Esophagus squamous epithelium (tissue), 4 donors: ENCODE measurements around the gene SNCB.

Source experiments
- CTCF ChIP-seq, 6 experiments: fragments of 450-650 bp in 4 of 6; fragments of 200-600 bp in 2 of 6; sonication (generic) in 2 of 6; IDR thresholded peaks; one replicate each; pipeline ENCODE4 v1.5.1; 2016 to 2019; ENCODE audit warnings: antibody characterized with exemption in 6 of 6, mild to moderate bottlenecking in 4 of 6, moderate library complexity in 4 of 6
- POLR2A ChIP-seq, 4 donors: fragments of 450-650 bp; IDR thresholded peaks; one replicate each; pipeline ENCODE4 v1.6.1; 2017; ENCODE audit warnings: antibody characterized with exemption in 4 of 4, mild to moderate bottlenecking in 4 of 4, moderate library complexity in 3 of 4

DNA sequence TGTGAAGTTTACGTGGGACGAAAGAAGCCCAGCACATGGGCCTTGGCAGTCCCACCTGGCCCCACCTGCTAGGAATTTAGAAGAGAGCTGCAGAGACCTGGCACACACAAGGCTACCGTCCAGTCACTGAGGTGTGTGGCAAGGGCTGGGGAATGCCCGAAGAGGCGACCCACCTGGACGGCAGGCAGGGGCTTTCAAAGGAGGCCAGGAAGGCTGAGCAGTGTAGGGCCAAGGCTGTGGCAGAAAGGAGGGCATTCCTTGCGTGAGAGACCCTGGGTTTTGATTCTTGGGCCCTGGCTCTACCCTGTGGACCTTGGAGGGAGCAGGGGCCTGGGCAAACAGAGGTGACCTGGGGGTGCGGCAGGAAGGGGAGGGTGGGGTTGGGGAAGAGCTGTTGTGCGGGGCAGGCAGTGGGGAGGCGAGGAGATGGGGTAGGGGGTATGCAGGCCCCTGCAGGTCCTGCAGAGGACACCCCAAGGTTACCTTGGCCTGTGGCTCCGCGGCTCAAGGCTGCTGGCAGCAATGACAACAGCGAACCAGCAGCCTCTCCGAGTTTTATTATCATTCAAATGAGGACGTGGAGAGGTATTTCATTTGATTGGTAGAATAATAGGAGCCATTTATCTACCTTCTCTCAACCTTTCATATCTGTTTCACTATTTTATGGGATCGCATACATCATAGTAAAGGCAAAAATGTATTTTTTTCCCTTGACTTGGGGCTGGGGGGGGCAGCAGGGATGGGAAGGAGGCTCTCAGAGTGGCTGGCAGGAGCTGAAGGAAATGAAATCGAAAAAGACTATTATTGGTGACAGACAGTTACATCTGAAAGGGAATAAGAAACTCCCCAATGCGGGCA is 41.8 kb upstream of the SNCB start:
- TF ChIP-seq CTCF (IDR thresholded peaks at IDR 0.05) = no peak
- no peak for TF ChIP-seq POLR2A (IDR thresholded peaks at IDR 0.05)
